Activated T-helper 1 cell treated with Interleukin-2 at 50 U/mL for 16 hours (primary cell): Measurements from ENCODE around the gene IRS1.
A peak's percentile ranks its signal among the peaks of the same experiment; 100 is the strongest.
"Not testable (repeated sequence)": the region's sequence is repeated elsewhere in the genome, so short reads cannot be mapped to it uniquely, and the experiment has no call there.

Experiments
- DNase-seq: peaks from one replicate; pipeline ENCODE4 v3.0.0-alpha.2; 2020; ENCODE audit warnings: low read depth

IRS1 gene

GRCh38 chr2:226799211-226799975 lies at the start of gene IRS1:
IRS1 (minus strand) TSS chr2:226799820; CDS start chr2:226798738, 1,082 bp downstream.
- DNase-seq, result peak; percentile 34

- no peak for DNase-seq
Observed at GRCh38 chr2:226849349-226849748, 49.7 kb upstream of the IRS1 start.

GRCh38 chr2:226847511-226847910 lies 47.9 kb upstream of the IRS1 start:
- DNase-seq, result no peak

- no peak for DNase-seq
Observed at GRCh38 chr2:226847090-226847489, 47.5 kb upstream of the IRS1 start.

GRCh38 chr2:226845386-226846116 lies 45.9 kb upstream of the IRS1 start:
- DNase-seq, result no peak

GRCh38 chr2:226843001-226843400 lies 43.4 kb upstream of the IRS1 start:
- not testable (repeated sequence) for DNase-seq

GRCh38 chr2:226839951-226840350 lies 40.3 kb upstream of the IRS1 start:
- DNase-seq, result no peak

GRCh38 chr2:226839161-226839560 lies 39.5 kb upstream of the IRS1 start:
- no peak for DNase-seq

- no peak for DNase-seq
Observed at GRCh38 chr2:226838722-226839121, 39.1 kb upstream of the IRS1 start.

- DNase-seq, result no peak
Observed at GRCh38 chr2:226837787-226838603, 38.4 kb upstream of the IRS1 start.

GRCh38 chr2:226837334-226837733 lies 37.7 kb upstream of the IRS1 start:
- no peak for DNase-seq

- no peak for DNase-seq
Observed at GRCh38 chr2:226836548-226836885, 36.9 kb upstream of the IRS1 start.

- DNase-seq, result peak; percentile 94
Observed at GRCh38 chr2:226835796-226836547, 36.4 kb upstream of the IRS1 start, which contains the start of gene RHBDD1. RHBDD1 (plus strand) TSS chr2:226836054; CDS start chr2:226864694, 28,640 bp downstream.

GRCh38 chr2:226835420-226835795 lies 35.8 kb upstream of the IRS1 start:
- no peak for DNase-seq

GRCh38 chr2:226834880-226835279 lies 35.3 kb upstream of the IRS1 start:
- DNase-seq, result not testable (repeated sequence)

GRCh38 chr2:226832061-226832460 lies 32.4 kb upstream of the IRS1 start:
- DNase-seq, result no peak

- no peak for DNase-seq
Observed at GRCh38 chr2:226831266-226831665, 31.6 kb upstream of the IRS1 start.

- no peak for DNase-seq
Observed at GRCh38 chr2:226829721-226830631, 30.4 kb upstream of the IRS1 start.

- no peak for DNase-seq
Observed at GRCh38 chr2:226828191-226828590, 28.6 kb upstream of the IRS1 start.

GRCh38 chr2:226825056-226825455 lies 25.4 kb upstream of the IRS1 start:
- DNase-seq, result no peak

- DNase-seq, result no peak
Observed at GRCh38 chr2:226818930-226819329, 19.3 kb upstream of the IRS1 start.
